ENCODE measurements around the gene DPH1. TPM values are rescaled to one million over a fixed set of nuclear protein-coding genes. Genes with fewer than 3 reads are reported as not detected.

DPH1 gene
- total and polyA plus RNA-seq, 7 experiments from 2014 or later = 32.9 to 124 (median 85.9) TPM

DNA sequence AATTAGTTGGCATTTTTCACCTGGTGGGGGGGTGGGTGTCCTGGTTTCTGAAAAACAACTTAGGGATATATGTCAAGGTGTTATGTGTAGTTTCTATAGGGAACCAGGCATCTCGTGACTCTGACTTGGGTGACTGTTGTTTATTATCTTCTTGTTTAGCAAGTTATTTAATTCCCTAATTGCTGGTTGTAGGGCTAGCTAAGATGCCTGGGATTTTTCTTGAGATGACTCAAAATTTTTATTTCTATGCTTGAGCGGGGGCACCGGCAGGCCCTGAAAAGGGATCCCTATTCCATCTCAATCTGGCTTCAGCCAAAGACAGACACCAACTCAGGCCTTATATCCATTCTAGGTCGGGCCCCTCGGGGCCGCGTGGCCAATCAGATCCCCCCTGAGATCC lies 3.2 kb downstream of the DPH1 start:
- Histone ChIP-seq H3K4me1 (ENCODE audit: control insufficient read depth in 2 of 2, insufficient read depth in 2 of 2, low read length in 2 of 2) (peaks cover 9 to 20% of the 10 kb centered on the region in 2 donors), H3K4me3 (ENCODE audit: low read length) (no peak overlapping the region), H3K27ac (ENCODE audit: low read depth, low read length) (no peak overlapping the region), H3K9me3 (ENCODE audit: control insufficient read depth in 2 of 3, low read length in 3 of 3) (no peaks in the 10 kb centered on the region), H3K27me3 (ENCODE audit: control insufficient read depth in 2 of 2, insufficient read depth in 2 of 2, low read length in 2 of 2) (no peaks in the 10 kb centered on the region), H3K36me3 (ENCODE audit: control insufficient read depth in 2 of 3, insufficient read depth in 3 of 3, low read length in 3 of 3) (peaks cover 0 to 52% (median 15%) of the 10 kb centered on the region in 3 experiments)
- peak overlapping the region in 6 of 10 donors; percentile 4 to 58 (median 20) for H3K4me3 Mint-ChIP-seq
- POLR2A ChIA-PET = interaction anchor here (1.0 kb wide), 2 partner anchors 8 kb away, joined by 3 to 4 read pairs; partner anchors contain the start of genes OVCA2 and RTN4RL1
- peaks cover 7 to 39% (median 23%) of the 10 kb centered on the region in 7 donors for H3K4me1 Mint-ChIP-seq
- intact Hi-C loops (cut with micrococcal nuclease) = loop anchor here in 1 of 2 donors (5.0 kb wide), 1 partner anchor 201 kb away; the partner anchor contains the start of gene RPA1
- no peaks in the 10 kb centered on the region for H3K9me3 Mint-ChIP-seq
- H3K27me3 Mint-ChIP-seq = peaks cover 0 to 11% (median 0%) of the 10 kb centered on the region in 5 donors
- CTCF ChIA-PET = no interaction called here
- DNase-seq (no peak), ATAC-seq (no peak)
- H3K27ac Mint-ChIP-seq = no peak overlapping the region
- peaks cover 0 to 12% (median 0%) of the 10 kb centered on the region in 5 donors for H3K36me3 Mint-ChIP-seq

DNA sequence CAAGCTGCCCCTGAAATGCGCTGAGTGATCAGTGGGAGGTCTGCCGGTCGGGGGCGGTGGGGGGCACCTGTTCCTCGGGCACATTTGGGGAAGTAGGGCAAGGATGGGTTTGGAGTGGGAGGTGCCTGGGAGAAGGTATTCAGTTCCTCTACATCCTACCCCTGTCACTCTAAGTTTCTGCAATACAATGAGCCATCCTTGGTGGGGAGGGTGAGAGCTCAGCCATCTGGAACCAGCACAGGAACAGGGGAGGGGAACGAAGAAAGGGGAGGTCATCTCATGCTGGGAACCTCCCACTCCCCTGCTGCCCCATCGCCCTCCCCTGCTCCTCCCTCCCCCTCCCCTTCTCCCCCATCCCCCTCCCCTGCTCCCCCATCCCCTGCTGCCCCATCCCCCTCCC lies 4.2 kb downstream of the DPH1 start:
- intact Hi-C loops (cut with micrococcal nuclease) = loop anchor here in 1 of 2 donors (5.0 kb wide), 1 partner anchor 202 kb away; the partner anchor contains the start of gene RPA1
- H3K27me3 Mint-ChIP-seq = peaks cover 0 to under 1% (median 0%) of the 10 kb centered on the region in 5 donors
- Histone ChIP-seq H3K27me3 (ENCODE audit: control insufficient read depth in 2 of 2, insufficient read depth in 2 of 2, low read length in 2 of 2) (no peaks in the 10 kb centered on the region), H3K27ac (ENCODE audit: low read depth, low read length) (no peak overlapping the region), H3K36me3 (ENCODE audit: control insufficient read depth in 2 of 3, insufficient read depth in 3 of 3, low read length in 3 of 3) (peaks cover 0 to 59% (median 15%) of the 10 kb centered on the region in 3 experiments), H3K4me1 (ENCODE audit: control insufficient read depth in 2 of 2, insufficient read depth in 2 of 2, low read length in 2 of 2) (peaks cover 9 to 20% of the 10 kb centered on the region in 2 donors), H3K4me3 (ENCODE audit: low read length) (no peak overlapping the region), H3K9me3 (ENCODE audit: control insufficient read depth in 2 of 3, low read length in 3 of 3) (no peaks in the 10 kb centered on the region)
- H3K36me3 Mint-ChIP-seq = peaks cover 0 to 18% (median 0%) of the 10 kb centered on the region in 5 donors
- no peak overlapping the region for H3K27ac Mint-ChIP-seq
- ChIA-PET CTCF (no interaction called here), POLR2A (interaction anchor here (1.0 kb wide), 1 partner anchor 9 kb away, joined by 4 read pairs; the partner anchor contains the start of gene RTN4RL1)
- ATAC-seq = no peak
- no peak for DNase-seq
- no peaks in the 10 kb centered on the region for H3K9me3 Mint-ChIP-seq
- H3K4me3 Mint-ChIP-seq = no peak overlapping the region
- peaks cover 7 to 39% (median 23%) of the 10 kb centered on the region in 7 donors for H3K4me1 Mint-ChIP-seq

DNA sequence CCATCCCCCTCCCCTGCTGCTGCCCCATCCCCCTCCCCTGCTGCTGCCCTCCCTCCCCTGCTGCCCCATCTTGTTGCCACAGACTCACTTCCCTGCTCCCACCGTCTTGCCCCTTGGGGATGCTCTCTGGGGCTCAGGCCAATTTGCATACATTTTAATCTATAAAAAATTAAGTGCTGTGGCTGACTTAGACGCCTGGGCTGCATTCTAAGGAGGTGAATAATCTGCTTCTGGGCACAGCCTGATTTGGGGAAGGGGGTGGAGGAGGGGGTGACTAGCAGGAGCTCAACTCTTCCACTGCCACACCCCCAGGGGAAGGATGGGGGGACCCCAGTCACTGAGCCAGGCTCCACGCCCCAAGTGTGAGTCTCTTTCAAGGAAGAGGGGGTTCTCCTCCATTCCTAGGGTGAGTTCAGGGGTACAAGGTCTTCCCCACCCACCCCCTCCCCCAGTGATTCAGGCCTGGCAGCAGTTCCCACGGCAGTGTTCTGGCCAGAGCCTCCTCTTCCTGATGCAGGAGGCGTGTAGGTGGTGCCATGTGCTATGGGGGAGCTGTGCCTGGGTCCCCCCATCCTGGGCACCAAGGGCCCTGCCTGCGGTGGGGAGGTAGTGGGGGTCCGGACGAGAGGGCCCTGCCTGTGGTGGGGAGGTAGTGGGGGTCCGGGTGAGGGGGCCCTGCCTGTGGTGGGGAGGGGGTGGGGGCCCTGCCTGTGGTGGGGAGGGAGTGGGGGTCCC lies 5.0 kb downstream of the DPH1 start:
- DNase-seq (no peak), ATAC-seq (no peak)
- Mint-ChIP-seq H3K27me3 (no peaks in the 10 kb centered on the region), H3K4me3 (no peak overlapping the region), H3K36me3 (peaks cover 0 to 18% (median 0%) of the 10 kb centered on the region in 5 donors), H3K9me3 (no peaks in the 10 kb centered on the region), H3K27ac (peak overlapping the region in 1 of 9 donors; percentile 19), H3K4me1 (peaks cover 7 to 33% (median 23%) of the 10 kb centered on the region in 7 donors)
- POLR2A ChIA-PET = no interaction called here
- Histone ChIP-seq H3K9me3 (ENCODE audit: control insufficient read depth in 2 of 3, low read length in 3 of 3) (no peaks in the 10 kb centered on the region), H3K4me1 (ENCODE audit: control insufficient read depth in 2 of 2, insufficient read depth in 2 of 2, low read length in 2 of 2) (peaks cover 9 to 16% of the 10 kb centered on the region in 2 donors), H3K36me3 (ENCODE audit: control insufficient read depth in 2 of 3, insufficient read depth in 3 of 3, low read length in 3 of 3) (peaks cover 0 to 64% (median 15%) of the 10 kb centered on the region in 3 experiments), H3K4me3 (ENCODE audit: low read length) (no peak overlapping the region), H3K27ac (ENCODE audit: low read depth, low read length) (no peak overlapping the region), H3K27me3 (ENCODE audit: control insufficient read depth in 2 of 2, insufficient read depth in 2 of 2, low read length in 2 of 2) (no peaks in the 10 kb centered on the region)
- CTCF ChIA-PET = interaction anchor here (0.6 kb wide), 1 partner anchor 313 kb away, joined by 3 read pairs; no protein-coding TSS in a partner anchor
- intact Hi-C loops (cut with micrococcal nuclease) = loop anchor here in 1 of 2 donors (5.0 kb wide), 1 partner anchor 203 kb away; the partner anchor contains the start of gene RPA1

GRCh38 chr17:2035541-2036488 lies 5.9 kb downstream of the DPH1 start:
- no peak overlapping the region for H3K27ac Mint-ChIP-seq
- no peak overlapping the region for H3K27ac ChIP-seq (ENCODE audit: low read depth, low read length)
- no peaks in the 10 kb centered on the region for H3K27me3 ChIP-seq (ENCODE audit: control insufficient read depth in 2 of 2, insufficient read depth in 2 of 2, low read length in 2 of 2)
- H3K4me3 ChIP-seq (ENCODE audit: low read length) = no peak overlapping the region
- H3K4me1 Mint-ChIP-seq = peaks cover 2 to 31% (median 18%) of the 10 kb centered on the region in 7 donors
- POLR2A ChIA-PET = no interaction called here
- no peak for DNase-seq
- CTCF ChIA-PET = interaction anchor here (0.6 kb wide), 1 partner anchor 313 kb away, joined by 3 read pairs; no protein-coding TSS in a partner anchor
- ATAC-seq = no peak
- no peaks in the 10 kb centered on the region for H3K27me3 Mint-ChIP-seq
- H3K4me1 ChIP-seq (ENCODE audit: control insufficient read depth in 2 of 2, insufficient read depth in 2 of 2, low read length in 2 of 2) = peaks cover 6 to 13% of the 10 kb centered on the region in 2 donors
- H3K9me3 ChIP-seq (ENCODE audit: control insufficient read depth in 2 of 3, low read length in 3 of 3) = no peaks in the 10 kb centered on the region
- H3K4me3 Mint-ChIP-seq = no peak overlapping the region
- peaks cover 0 to 64% (median 15%) of the 10 kb centered on the region in 3 experiments for H3K36me3 ChIP-seq (ENCODE audit: control insufficient read depth in 2 of 3, insufficient read depth in 3 of 3, low read length in 3 of 3)
- intact Hi-C loops (cut with micrococcal nuclease) = no loop called here
- H3K9me3 Mint-ChIP-seq = no peaks in the 10 kb centered on the region
- H3K36me3 Mint-ChIP-seq = peaks cover 0 to 18% (median 0%) of the 10 kb centered on the region in 5 donors

DNA sequence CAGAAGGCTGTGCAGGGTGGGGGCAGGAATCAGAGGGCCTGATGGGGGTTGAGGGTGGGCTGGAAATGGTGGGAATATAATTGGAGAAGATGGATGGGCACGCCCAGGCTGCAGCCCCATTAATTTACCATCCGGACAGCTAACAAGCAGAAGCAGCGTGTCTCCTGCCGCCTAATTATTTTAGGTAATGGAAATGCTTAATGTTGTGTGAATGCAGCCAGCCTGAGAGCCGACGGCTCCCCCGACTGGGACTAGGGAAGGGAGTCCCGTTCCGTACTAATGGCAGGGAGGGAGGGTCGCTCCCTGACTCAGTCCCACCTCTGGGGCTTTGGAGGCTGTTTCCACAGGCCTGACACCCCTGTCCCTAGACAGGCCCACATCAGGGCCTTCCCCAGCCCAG lies 7.2 kb downstream of the DPH1 start:
- no peak overlapping the region for H3K27ac ChIP-seq (ENCODE audit: low read depth, low read length)
- peaks cover 0 to 8% of the 10 kb centered on the region in 2 donors for H3K4me1 ChIP-seq (ENCODE audit: control insufficient read depth in 2 of 2, insufficient read depth in 2 of 2, low read length in 2 of 2)
- peaks cover 0 to 64% (median 15%) of the 10 kb centered on the region in 3 experiments for H3K36me3 ChIP-seq (ENCODE audit: control insufficient read depth in 2 of 3, insufficient read depth in 3 of 3, low read length in 3 of 3)
- intact Hi-C loops (cut with micrococcal nuclease) = no loop called here
- Mint-ChIP-seq H3K4me3 (peak overlapping the region in 1 of 10 donors; percentile 29), H3K9me3 (no peaks in the 10 kb centered on the region), H3K4me1 (peaks cover 0 to 25% (median 15%) of the 10 kb centered on the region in 7 donors), H3K36me3 (peaks cover 0 to 18% (median 0%) of the 10 kb centered on the region in 5 donors), H3K27ac (no peak overlapping the region), H3K27me3 (no peaks in the 10 kb centered on the region)
- no peak for DNase-seq
- ChIA-PET POLR2A (interaction anchor here (1.3 kb wide), 1 partner anchor 10 kb away, joined by 4 read pairs; no protein-coding TSS in a partner anchor), CTCF (interaction anchor here (1.3 kb wide), 1 partner anchor 316 kb away, joined by 4 read pairs; no protein-coding TSS in a partner anchor)
- ATAC-seq = no peak
- H3K27me3 ChIP-seq (ENCODE audit: control insufficient read depth in 2 of 2, insufficient read depth in 2 of 2, low read length in 2 of 2) = no peaks in the 10 kb centered on the region
- H3K4me3 ChIP-seq (ENCODE audit: low read length) = no peak overlapping the region
- no peaks in the 10 kb centered on the region for H3K9me3 ChIP-seq (ENCODE audit: control insufficient read depth in 2 of 3, low read length in 3 of 3)

Measured in naive thymus-derived CD4-positive, alpha-beta T cell (primary cell).